Neuronal stem cell (in vitro differentiated cells): Measurements from ENCODE around the gene PLAU.
A peak's percentile ranks its signal among the peaks of the same experiment; 100 is the strongest.
"Not testable (repeated sequence)": the region's sequence is repeated elsewhere in the genome, so short reads cannot be mapped to it uniquely, and the experiment has no call there.

Experiments
- DNase-seq: peaks from one replicate; pipeline ENCODE4 v3.0.0-alpha.2; 2013; ENCODE audit warnings: low spot score
- H2AFZ ChIP-seq: one replicate; pipeline ENCODE4 v1.6.1; 2013; ENCODE audit warnings: mild to moderate bottlenecking, low read length, inconsistent platforms
- H2AK5ac ChIP-seq: 2 replicates; pipeline ENCODE4 v1.6.1; 2013; ENCODE audit warnings: low read depth, mild to moderate bottlenecking, inconsistent platforms, low read length, moderate library complexity, mixed read lengths
- H2BK120ac ChIP-seq: 2 replicates; pipeline ENCODE4 v1.6.1; 2013; ENCODE audit warnings: low read depth, mild to moderate bottlenecking, inconsistent platforms, low read length, moderate library complexity, mixed read lengths
- H2BK12ac ChIP-seq: one replicate; pipeline ENCODE4 v1.6.1; 2013; ENCODE audit warnings: low read length, inconsistent platforms
- H2BK15ac ChIP-seq: 2 replicates; pipeline ENCODE4 v1.6.1; 2013; ENCODE audit warnings: mild to moderate bottlenecking, low read length, inconsistent platforms, mixed read lengths
- H2BK5ac ChIP-seq: one replicate; pipeline ENCODE4 v1.6.1; 2013; ENCODE audit warnings: inconsistent platforms, mild to moderate bottlenecking, low read length, moderate library complexity
- H3K14ac ChIP-seq: one replicate; pipeline ENCODE4 v1.6.1; 2013; ENCODE audit warnings: low read length, inconsistent platforms
- H3K18ac ChIP-seq: 2 replicates; pipeline ENCODE4 v1.6.1; 2013; ENCODE audit warnings: low read length, inconsistent platforms
- H3K23ac ChIP-seq: 2 replicates; pipeline ENCODE4 v1.6.1; 2013; ENCODE audit warnings: low read depth, mild to moderate bottlenecking, mixed read lengths, low read length, inconsistent platforms; ENCODE audit not compliant: poor library complexity
- H3K27ac ChIP-seq: replicated peaks from 3 replicates; pipeline ENCODE4 v1.5.1; 2013; ENCODE audit warnings: low read length, inconsistent platforms
- H3K27me3 ChIP-seq, 3 experiments: 2 replicates each; pipeline ENCODE4 v1.6.1; 2013; ENCODE audit warnings: low read length in 3 of 3, mild to moderate bottlenecking in 2 of 3, inconsistent platforms in 1 of 3, low read depth in 1 of 3, mixed read lengths in 1 of 3, moderate library complexity in 1 of 3; ENCODE audit not compliant: control insufficient read depth in 3 of 3, insufficient read depth in 3 of 3
- H3K36me3 ChIP-seq, 2 donors: replicated peaks in 1 of 2; 2 replicates each; pipeline ENCODE4 v1.6.1; 2013; ENCODE audit warnings: low read length in 2 of 2; ENCODE audit not compliant: control insufficient read depth in 2 of 2, insufficient read depth in 2 of 2
- H3K4ac ChIP-seq: 2 replicates; pipeline ENCODE4 v1.6.1; 2013; ENCODE audit warnings: inconsistent platforms, mild to moderate bottlenecking, low read length, moderate library complexity
- H3K4me1 ChIP-seq, 2 donors: 1 replicate in 1 of 2; 2 replicates in 1 of 2; pipeline ENCODE4 v1.6.1; 2013; ENCODE audit warnings: low read length in 2 of 2, low read depth in 1 of 2; ENCODE audit not compliant: control insufficient read depth in 2 of 2, insufficient read depth in 1 of 2
- H3K4me2 ChIP-seq: one replicate; pipeline ENCODE4 v1.6.1; 2013; ENCODE audit warnings: mild to moderate bottlenecking, low read length, inconsistent platforms; ENCODE audit not compliant: insufficient read depth, poor library complexity, severe bottlenecking
- H3K4me3 ChIP-seq, 2 donors: 2 replicates each; pipeline ENCODE4 v1.5.1; 2013; ENCODE audit warnings: low read length in 2 of 2, mild to moderate bottlenecking in 2 of 2, inconsistent platforms in 1 of 2, moderate library complexity in 1 of 2
- H3K79me1 ChIP-seq: one replicate; pipeline ENCODE4 v1.6.1; 2013; ENCODE audit warnings: low read depth, mild to moderate bottlenecking, inconsistent platforms, low read length, moderate library complexity
- H3K9ac ChIP-seq: one replicate; pipeline ENCODE4 v1.6.1; 2013; ENCODE audit warnings: mild to moderate bottlenecking, low read depth, low read length, inconsistent platforms; ENCODE audit not compliant: poor library complexity
- H3K9me3 ChIP-seq, 2 donors: replicated peaks in 1 of 2; 2 replicates each; pipeline versions ENCODE3 to v1.6.1; 2013; ENCODE audit warnings: low read length in 2 of 2, mild to moderate bottlenecking in 2 of 2, inconsistent platforms in 1 of 2, low read depth in 1 of 2, mixed read lengths in 1 of 2, moderate library complexity in 1 of 2; ENCODE audit not compliant: control insufficient read depth in 2 of 2, insufficient read depth in 1 of 2
- H4K8ac ChIP-seq: one replicate; pipeline ENCODE4 v1.6.1; 2013; ENCODE audit warnings: low read depth, mild to moderate bottlenecking, inconsistent platforms, low read length, moderate library complexity
- H4K91ac ChIP-seq: one replicate; pipeline ENCODE4 v1.6.1; 2013; ENCODE audit warnings: low read length, low read depth, mild to moderate bottlenecking, inconsistent platforms; ENCODE audit not compliant: poor library complexity
- WGBS, 2 donors: extraction: QIAGEN DNeasy Blood & Tissue Kit; methylation state at CpG; one replicate each; pipeline ENCODE4 v1.1.7; 2013; ENCODE audit warnings: missing lambda C conversion rate in 2 of 2, mixed read lengths in 1 of 2; ENCODE audit not compliant: insufficient read length in 2 of 2, insufficient replicate concordance in 1 of 2; ENCODE audit errors: extremely low coverage in 2 of 2; 5-methylcytosine and 5-hydroxymethylcytosine counted together

Gene PLAU

DNA sequence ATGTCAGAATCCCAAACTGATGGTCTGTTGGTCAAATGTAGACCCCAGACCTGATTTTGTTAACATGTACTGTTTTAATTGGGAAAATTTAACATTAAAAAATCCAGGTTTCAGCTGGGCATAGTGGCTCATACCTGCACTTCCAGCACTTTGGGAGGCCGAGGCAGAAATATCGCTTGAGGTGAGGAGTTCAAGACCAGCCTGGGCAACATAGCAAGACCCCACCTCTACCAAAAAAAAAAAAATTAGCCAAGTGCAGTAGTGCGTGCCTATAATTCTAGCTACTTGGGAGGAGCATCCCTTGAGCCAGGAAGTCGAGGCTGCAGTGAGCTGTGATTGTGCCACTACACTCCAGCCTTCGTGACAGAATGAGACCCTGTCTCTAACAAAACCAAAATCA, 20.7 kb upstream of the PLAU start:
- Histone ChIP-seq H3K9ac (no peak overlapping the region), H3K27me3 (no peaks in the 10 kb centered on the region), H3K27ac (no peak overlapping the region)

DNA sequence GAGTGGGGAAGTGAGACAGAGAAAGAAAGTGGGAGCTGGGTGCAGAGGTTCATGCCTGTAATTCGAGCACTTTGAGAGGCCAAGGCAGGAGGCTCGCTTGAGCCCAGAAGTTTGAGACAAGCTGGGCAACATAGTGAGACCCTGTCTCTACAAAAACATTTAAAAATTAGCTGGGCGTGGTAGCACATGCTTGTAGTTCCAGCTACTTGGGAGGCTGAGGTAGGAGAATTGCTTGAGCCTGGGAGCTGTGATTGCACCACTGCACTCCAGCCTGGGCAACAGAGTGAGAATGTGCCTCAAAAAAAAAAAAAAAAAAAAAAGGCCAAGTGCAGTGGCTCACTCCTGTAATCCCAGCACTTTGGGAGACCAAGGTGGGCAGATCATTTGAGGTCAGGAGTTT, 20.1 kb upstream of the PLAU start:
- not testable (repeated sequence) for H3K4me1 ChIP-seq, H3K79me1 ChIP-seq
- WGBS, 2 donors, result no CpG with 5 or more reads among the region's 3 CpGs

More for the DNA sequence above, 20.7 kb upstream of the PLAU start:
- Histone ChIP-seq H3K23ac (no peak overlapping the region), H2BK120ac (no peak overlapping the region), H3K4ac (no peak overlapping the region), H3K14ac (no peak overlapping the region), H3K79me1 (no peaks in the 10 kb centered on the region), H2BK12ac (no peak overlapping the region), H3K4me3 (no peak overlapping the region), H2AFZ (no peak overlapping the region), H2BK5ac (no peak overlapping the region), H4K91ac (no peak overlapping the region), H2BK15ac (no peak overlapping the region), H4K8ac (no peak overlapping the region), H3K18ac (no peak overlapping the region), H3K9me3 (no peaks in the 10 kb centered on the region), H2AK5ac (no peak overlapping the region), H3K4me2 (no peak overlapping the region), H3K4me1 (peaks cover 6 to 9% of the 10 kb centered on the region in 2 donors), H3K36me3 (no peaks in the 10 kb centered on the region)
- no CpG with 5 or more reads among the region's 5 CpGs for WGBS, 2 donors
- no peak for DNase-seq

DNA sequence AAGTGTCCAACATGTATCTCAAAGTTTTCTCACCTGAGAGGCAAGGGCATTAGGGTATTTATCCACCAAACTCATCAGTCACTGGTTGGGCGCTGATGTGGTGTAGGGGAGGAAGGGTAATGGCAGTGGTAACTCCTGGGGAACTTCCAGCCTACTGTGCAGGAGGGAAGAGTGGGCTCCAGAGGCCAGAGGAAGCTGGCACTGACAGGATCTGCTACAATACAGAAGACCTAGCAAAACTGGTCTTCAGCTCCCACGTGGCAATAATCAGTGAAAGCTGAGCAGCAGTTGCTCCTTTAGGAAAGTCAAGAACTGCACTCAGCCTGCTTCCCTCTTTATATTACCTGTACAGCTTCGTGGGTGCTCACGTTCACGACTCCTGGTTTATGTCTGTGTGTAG, 19.4 kb upstream of the PLAU start:
- no peak overlapping the region for H2BK12ac ChIP-seq
- H3K23ac ChIP-seq, result no peak overlapping the region
- H3K79me1 ChIP-seq, result no peaks in the 10 kb centered on the region
- H3K18ac ChIP-seq, result no peak overlapping the region
- no peak overlapping the region for H2BK15ac ChIP-seq
- no peak overlapping the region for H3K14ac ChIP-seq
- H2BK5ac ChIP-seq, result no peak overlapping the region
- H3K4me2 ChIP-seq, result no peak overlapping the region
- no peak overlapping the region for H3K4ac ChIP-seq
- WGBS, 2 donors, result no CpG with 5 or more reads among the region's 5 CpGs
- no peak overlapping the region for H2BK120ac ChIP-seq
- no peak overlapping the region for H3K9ac ChIP-seq
- H3K27me3 ChIP-seq, result no peaks in the 10 kb centered on the region
- peak overlapping the region; percentile 24 for H2AFZ ChIP-seq
- no peaks in the 10 kb centered on the region for H3K36me3 ChIP-seq
- H2AK5ac ChIP-seq, result no peak overlapping the region
- DNase-seq, result no peak
- H3K4me1 ChIP-seq, result peaks cover 6 to 7% of the 10 kb centered on the region in 2 donors
- no peak overlapping the region for H4K8ac ChIP-seq
- no peak overlapping the region for H3K4me3 ChIP-seq
- H3K27ac ChIP-seq, result no peak overlapping the region
- no peaks in the 10 kb centered on the region for H3K9me3 ChIP-seq
- H4K91ac ChIP-seq, result no peak overlapping the region

More for the DNA sequence above, 20.1 kb upstream of the PLAU start:
- not testable (repeated sequence) for H3K18ac ChIP-seq, H3K4me3 ChIP-seq, H2BK5ac ChIP-seq, H2BK12ac ChIP-seq, H4K8ac ChIP-seq, H3K4me2 ChIP-seq, H2AFZ ChIP-seq, DNase-seq, H3K9ac ChIP-seq, H3K4ac ChIP-seq, H2BK120ac ChIP-seq, H3K36me3 ChIP-seq, H2AK5ac ChIP-seq, H3K27me3 ChIP-seq, H4K91ac ChIP-seq, H3K9me3 ChIP-seq, H3K23ac ChIP-seq, H3K14ac ChIP-seq, H2BK15ac ChIP-seq, H3K27ac ChIP-seq

DNA sequence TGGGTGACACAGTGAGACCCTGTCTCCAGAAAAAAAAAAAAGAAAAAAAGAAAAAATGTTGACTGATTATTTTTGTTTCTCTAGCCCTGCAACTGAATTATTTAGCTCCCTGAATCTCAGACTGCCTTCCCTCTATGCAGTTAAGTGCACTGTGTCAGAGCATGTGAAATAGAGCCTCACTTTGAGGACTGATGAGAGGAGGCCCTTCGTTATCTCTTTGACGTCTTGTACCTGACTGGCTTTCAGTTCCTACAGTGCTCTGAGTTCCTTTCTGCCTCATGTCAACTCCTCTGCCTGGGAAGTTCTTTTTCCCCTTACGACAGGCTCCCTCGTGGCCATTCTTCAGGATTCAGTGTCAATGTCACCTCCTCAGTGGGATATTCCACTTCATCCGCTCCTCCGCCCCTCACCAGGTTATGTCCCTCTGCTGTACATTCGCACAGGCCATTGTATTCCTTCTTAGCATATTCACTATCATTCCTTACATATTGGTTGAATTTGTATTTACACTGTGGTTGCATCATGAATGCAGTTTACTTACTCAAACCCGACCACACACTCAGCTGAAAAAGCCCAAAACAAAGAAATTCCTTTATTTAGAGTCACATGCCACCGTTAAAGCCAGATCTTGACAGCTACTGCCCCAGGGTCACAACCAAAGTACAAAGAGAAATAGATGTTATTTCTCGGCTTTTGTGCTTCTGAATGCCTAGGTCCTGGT, 18.5 kb upstream of the PLAU start:
- Histone ChIP-seq H3K4me2 (no peak overlapping the region), H3K14ac (no peak overlapping the region), H3K9ac (no peak overlapping the region), H3K4me3 (no peak overlapping the region), H3K23ac (no peak overlapping the region), H2BK120ac (no peak overlapping the region), H3K36me3 (no peaks in the 10 kb centered on the region), H2AFZ (no peak overlapping the region), H3K79me1 (no peaks in the 10 kb centered on the region), H3K9me3 (no peaks in the 10 kb centered on the region), H2BK5ac (no peak overlapping the region), H4K91ac (peak overlapping the region; percentile 1), H2BK15ac (no peak overlapping the region), H3K27me3 (no peaks in the 10 kb centered on the region), H4K8ac (no peak overlapping the region), H2BK12ac (no peak overlapping the region), H3K27ac (no peak overlapping the region), H2AK5ac (no peak overlapping the region), H3K4me1 (peaks cover 0 to 6% of the 10 kb centered on the region in 2 donors), H3K4ac (no peak overlapping the region), H3K18ac (no peak overlapping the region)
- no peak for DNase-seq
- WGBS, 2 donors, result no CpG with 5 or more reads among the region's 10 CpGs
